LNCAP (cell line): ENCODE measurements around the gene SPATA16.

ENCODE experiments used
- CTCF ChIP-seq: fragments of 450-650 bp; IDR thresholded peaks from 2 replicates; pipeline ENCODE4 v1.5.1; 2017; ENCODE audit warnings: mild to moderate bottlenecking

Gene SPATA16

GRCh38 chr3:173109143-173109542 is 31.9 kb downstream of the SPATA16 start:
- TF ChIP-seq CTCF, result no peak

GRCh38 chr3:173103469-173103868 is 37.6 kb downstream of the SPATA16 start:
- TF ChIP-seq CTCF, result no peak

- TF ChIP-seq CTCF, result no peak
These were observed 42.1 kb downstream of the SPATA16 start for GRCh38 chr3:173098959-173099358.

GRCh38 chr3:173096994-173097785 is 43.8 kb downstream of the SPATA16 start:
- TF ChIP-seq CTCF, result no peak

GRCh38 chr3:173096140-173096539 is 44.9 kb downstream of the SPATA16 start:
- no peak for TF ChIP-seq CTCF

GRCh38 chr3:173092038-173092437 is 49.0 kb downstream of the SPATA16 start:
- no peak for TF ChIP-seq CTCF

- TF ChIP-seq CTCF, result no peak
These were observed 50.5 kb downstream of the SPATA16 start for GRCh38 chr3:173090492-173090891.

- TF ChIP-seq CTCF, result no peak
These were observed 51.8 kb downstream of the SPATA16 start for GRCh38 chr3:173089283-173089682.
